ENCODE measurements around the gene CALML3. TPM values are rescaled to one million over a fixed set of nuclear protein-coding genes. Genes with fewer than 3 reads are reported as not detected.

CALML3 gene
- total RNA-seq, 1 donor from 2014 or later: not detected

GRCh38 chr10:5490698-5491464, 33.9 kb upstream of the CALML3 start:
- Histone ChIP-seq H3K4me2 (ENCODE audit: low read length) (no peak overlapping the region), H4K20me1 (ENCODE audit: insufficient read depth, low read length) (no peaks in the 10 kb centered on the region), H3K79me2 (ENCODE audit: insufficient read depth, low read length) (no peaks in the 10 kb centered on the region), H3K9me3 (ENCODE audit: insufficient read depth, low read depth, low read length) (peaks cover 3% of the 10 kb centered on the region), H3K9ac (ENCODE audit: low read length) (no peak overlapping the region), H3K27me3 (ENCODE audit: insufficient read depth, low read length) (no peaks in the 10 kb centered on the region), H3K36me3 (ENCODE audit: insufficient read depth, low read length) (no peaks in the 10 kb centered on the region), H3K4me3 (ENCODE audit: insufficient read depth, low read depth, low read length) (no peak overlapping the region), H3K4me1 (ENCODE audit: insufficient read depth, low read length) (no peaks in the 10 kb centered on the region), H2AFZ (ENCODE audit: low read depth, low read length) (no peak overlapping the region), H3K27ac (ENCODE audit: low read depth, low read length) (no peak overlapping the region)
- peaks cover 52% of the 10 kb centered on the region for H3K27me3 Mint-ChIP-seq (ENCODE audit: low read depth, unreplicated experiment)
- H3K4me3 Mint-ChIP-seq (ENCODE audit: unreplicated experiment): no peak overlapping the region
- H3K27ac Mint-ChIP-seq (ENCODE audit: unreplicated experiment): no peak overlapping the region
- DNase-seq (ENCODE audit: low read depth) (no peak), FAIRE-seq (no peak)
- no peaks in the 10 kb centered on the region for H3K4me1 Mint-ChIP-seq (ENCODE audit: low read depth, unreplicated experiment)
- peaks cover 12% of the 10 kb centered on the region for H3K9me3 Mint-ChIP-seq (ENCODE audit: unreplicated experiment)
- no peak for TF ChIP-seq CTCF (IDR thresholded peaks at IDR 0.05; ENCODE audit: insufficient read depth, low read depth, low read length)
- TF ChIP-seq EZH2 (IDR thresholded peaks at IDR 0.05; ENCODE audit: insufficient read depth, low read length): no peak
- peaks cover 2% of the 10 kb centered on the region for H3K36me3 Mint-ChIP-seq (ENCODE audit: low read depth, unreplicated experiment)

- Histone ChIP-seq H4K20me1 (ENCODE audit: insufficient read depth, low read length) (no peaks in the 10 kb centered on the region), H3K4me2 (ENCODE audit: low read length) (no peak overlapping the region), H3K9ac (ENCODE audit: low read length) (no peak overlapping the region), H3K27ac (ENCODE audit: low read depth, low read length) (no peak overlapping the region), H3K4me3 (ENCODE audit: insufficient read depth, low read depth, low read length) (no peak overlapping the region), H3K36me3 (ENCODE audit: insufficient read depth, low read length) (no peaks in the 10 kb centered on the region), H3K4me1 (ENCODE audit: insufficient read depth, low read length) (no peaks in the 10 kb centered on the region), H3K27me3 (ENCODE audit: insufficient read depth, low read length) (no peaks in the 10 kb centered on the region), H3K9me3 (ENCODE audit: insufficient read depth, low read depth, low read length) (peaks cover 3% of the 10 kb centered on the region), H3K79me2 (ENCODE audit: insufficient read depth, low read length) (no peaks in the 10 kb centered on the region), H2AFZ (ENCODE audit: low read depth, low read length) (no peak overlapping the region)
- DNase-seq (ENCODE audit: low read depth): no peak
- no peak for TF ChIP-seq EZH2 (IDR thresholded peaks at IDR 0.05; ENCODE audit: insufficient read depth, low read length)
- no peak for TF ChIP-seq CTCF (IDR thresholded peaks at IDR 0.05; ENCODE audit: insufficient read depth, low read depth, low read length)
- Mint-ChIP-seq H3K27me3 (ENCODE audit: low read depth, unreplicated experiment) (peaks cover 50% of the 10 kb centered on the region), H3K27ac (ENCODE audit: unreplicated experiment) (no peak overlapping the region), H3K36me3 (ENCODE audit: low read depth, unreplicated experiment) (peaks cover 2% of the 10 kb centered on the region), H3K4me3 (ENCODE audit: unreplicated experiment) (no peak overlapping the region), H3K9me3 (ENCODE audit: unreplicated experiment) (peaks cover 12% of the 10 kb centered on the region), H3K4me1 (ENCODE audit: low read depth, unreplicated experiment) (no peaks in the 10 kb centered on the region)
- FAIRE-seq: no peak
Measured at GRCh38 chr10:5491477-5491876, 33.3 kb upstream of the CALML3 start.

- no peak overlapping the region for H3K4me3 ChIP-seq (ENCODE audit: insufficient read depth, low read depth, low read length)
- TF ChIP-seq CTCF (IDR thresholded peaks at IDR 0.05; ENCODE audit: insufficient read depth, low read depth, low read length) (no peak), EZH2 (IDR thresholded peaks at IDR 0.05; ENCODE audit: insufficient read depth, low read length) (no peak)
- H2AFZ ChIP-seq (ENCODE audit: low read depth, low read length): no peak overlapping the region
- H3K4me2 ChIP-seq (ENCODE audit: low read length): no peak overlapping the region
- peaks cover 44% of the 10 kb centered on the region for H3K27me3 Mint-ChIP-seq (ENCODE audit: low read depth, unreplicated experiment)
- no peaks in the 10 kb centered on the region for H3K4me1 Mint-ChIP-seq (ENCODE audit: low read depth, unreplicated experiment)
- H3K4me3 Mint-ChIP-seq (ENCODE audit: unreplicated experiment): no peak overlapping the region
- no peak overlapping the region for H3K27ac Mint-ChIP-seq (ENCODE audit: unreplicated experiment)
- H3K27me3 ChIP-seq (ENCODE audit: insufficient read depth, low read length): no peaks in the 10 kb centered on the region
- DNase-seq (ENCODE audit: low read depth): no peak
- H3K9me3 ChIP-seq (ENCODE audit: insufficient read depth, low read depth, low read length): peaks cover 3% of the 10 kb centered on the region
- H3K4me1 ChIP-seq (ENCODE audit: insufficient read depth, low read length): no peaks in the 10 kb centered on the region
- H3K36me3 Mint-ChIP-seq (ENCODE audit: low read depth, unreplicated experiment): peaks cover 2% of the 10 kb centered on the region
- H3K36me3 ChIP-seq (ENCODE audit: insufficient read depth, low read length): no peaks in the 10 kb centered on the region
- H3K9ac ChIP-seq (ENCODE audit: low read length): no peak overlapping the region
- no peaks in the 10 kb centered on the region for H4K20me1 ChIP-seq (ENCODE audit: insufficient read depth, low read length)
- H3K9me3 Mint-ChIP-seq (ENCODE audit: unreplicated experiment): peaks cover 12% of the 10 kb centered on the region
- no peak overlapping the region for H3K27ac ChIP-seq (ENCODE audit: low read depth, low read length)
- FAIRE-seq: no peak
- H3K79me2 ChIP-seq (ENCODE audit: insufficient read depth, low read length): no peaks in the 10 kb centered on the region
Measured at GRCh38 chr10:5492322-5492855, 32.4 kb upstream of the CALML3 start.
